DND-41 (cell line): ENCODE data around the gene TBPL2.

Experiments used
- ATAC-seq: fragments of 200-7000 bp; cut with Tn5 transposase; 3 replicates; pipeline ENCODE4 v1.9.1; 2021; ENCODE audit warnings: low read depth; ENCODE audit not compliant: insufficient read depth
- DNase-seq: peaks from one replicate; pipeline ENCODE4 v3.0.0-alpha.2; 2020
- H2AFZ ChIP-seq: 2 replicates; pipeline ENCODE4 v1.6.0; 2012; ENCODE audit warnings: low read depth, low read length
- H3K27ac ChIP-seq: 2 replicates; pipeline ENCODE4 v1.5.1; 2012; ENCODE audit warnings: low read length, inconsistent platforms
- H3K27me3 ChIP-seq: fragments of 200-600 bp; sonication (generic); 2 replicates; pipeline ENCODE4 v1.6.0; 2012; ENCODE audit warnings: low read length, mild to moderate bottlenecking, inconsistent platforms; ENCODE audit not compliant: insufficient read depth, poor library complexity
- H3K36me3 ChIP-seq: 2 replicates; pipeline ENCODE4 v1.5.1; 2012; ENCODE audit warnings: low read length, inconsistent platforms; ENCODE audit not compliant: insufficient read depth
- H3K4me1 ChIP-seq: 2 replicates; pipeline ENCODE4 v1.5.1; 2012; ENCODE audit warnings: mild to moderate bottlenecking, low read length; ENCODE audit not compliant: insufficient read depth
- H3K4me2 ChIP-seq: 2 replicates; pipeline ENCODE4 v1.6.0; 2012; ENCODE audit warnings: mild to moderate bottlenecking, moderate library complexity, low read length, inconsistent platforms; ENCODE audit not compliant: insufficient read depth
- H3K4me3 ChIP-seq, 2 experiments: fragments of 200-600 bp in 1 of 2; shearing (Covaris generic) in 1 of 2; 2 replicates each; pipeline ENCODE4 v1.5.1; 2012 to 2016; ENCODE audit warnings: inconsistent platforms in 2 of 2, low read length in 2 of 2, mild to moderate bottlenecking in 2 of 2, low read depth in 1 of 2, moderate library complexity in 1 of 2
- H3K79me2 ChIP-seq: 2 replicates; pipeline ENCODE4 v1.6.0; 2012; ENCODE audit warnings: low read length, inconsistent platforms; ENCODE audit not compliant: insufficient read depth
- H3K9ac ChIP-seq: 2 replicates; pipeline ENCODE4 v1.6.0; 2012; ENCODE audit warnings: low read depth, mild to moderate bottlenecking, inconsistent platforms, low read length, moderate library complexity
- H3K9me3 ChIP-seq: 2 replicates; pipeline ENCODE4 v1.5.1; 2012; ENCODE audit warnings: low read length, moderate library complexity, mild to moderate bottlenecking, inconsistent platforms; ENCODE audit not compliant: insufficient read depth, severe bottlenecking
- H4K20me1 ChIP-seq: 2 replicates; pipeline ENCODE4 v1.6.0; 2012; ENCODE audit warnings: low read length; ENCODE audit not compliant: insufficient read depth
- EZH2 ChIP-seq: IDR thresholded peaks from 3 replicates; pipeline ENCODE4 v1.6.1; 2012; ENCODE audit warnings: borderline replicate concordance, low read depth, mild to moderate bottlenecking, moderate library complexity, low read length, inconsistent platforms; ENCODE audit not compliant: severe bottlenecking
- TF ChIP-seq, protein P1 (sequence below): IDR thresholded peaks from 2 replicates; pipeline ENCODE4 v1.5.1; 2012; ENCODE audit warnings: borderline replicate concordance, low read length, moderate library complexity, mild to moderate bottlenecking; ENCODE audit not compliant: poor library complexity, severe bottlenecking; ENCODE audit errors: extremely low read depth

TBPL2 gene

GRCh38 chr14:55410876-55411275 lies 29.5 kb downstream of the TBPL2 start:
- Histone ChIP-seq H3K4me2 (peak overlapping the region; percentile 86), H3K27me3 (no peaks in the 10 kb centered on the region), H3K27ac (peak overlapping the region; percentile 74), H3K4me1 (peaks cover 31% of the 10 kb centered on the region), H2AFZ (peak overlapping the region; percentile 97), H3K36me3 (no peaks in the 10 kb centered on the region; the same call in 1 of the 2 replicates), H3K9me3 (no peaks in the 10 kb centered on the region), H3K79me2 (peaks cover 48% of the 10 kb centered on the region), H4K20me1 (no peaks in the 10 kb centered on the region), H3K4me3 (peak overlapping the region; percentile 86 to 95), H3K9ac (peak overlapping the region; percentile 79)
- TF ChIP-seq, protein P1, sequence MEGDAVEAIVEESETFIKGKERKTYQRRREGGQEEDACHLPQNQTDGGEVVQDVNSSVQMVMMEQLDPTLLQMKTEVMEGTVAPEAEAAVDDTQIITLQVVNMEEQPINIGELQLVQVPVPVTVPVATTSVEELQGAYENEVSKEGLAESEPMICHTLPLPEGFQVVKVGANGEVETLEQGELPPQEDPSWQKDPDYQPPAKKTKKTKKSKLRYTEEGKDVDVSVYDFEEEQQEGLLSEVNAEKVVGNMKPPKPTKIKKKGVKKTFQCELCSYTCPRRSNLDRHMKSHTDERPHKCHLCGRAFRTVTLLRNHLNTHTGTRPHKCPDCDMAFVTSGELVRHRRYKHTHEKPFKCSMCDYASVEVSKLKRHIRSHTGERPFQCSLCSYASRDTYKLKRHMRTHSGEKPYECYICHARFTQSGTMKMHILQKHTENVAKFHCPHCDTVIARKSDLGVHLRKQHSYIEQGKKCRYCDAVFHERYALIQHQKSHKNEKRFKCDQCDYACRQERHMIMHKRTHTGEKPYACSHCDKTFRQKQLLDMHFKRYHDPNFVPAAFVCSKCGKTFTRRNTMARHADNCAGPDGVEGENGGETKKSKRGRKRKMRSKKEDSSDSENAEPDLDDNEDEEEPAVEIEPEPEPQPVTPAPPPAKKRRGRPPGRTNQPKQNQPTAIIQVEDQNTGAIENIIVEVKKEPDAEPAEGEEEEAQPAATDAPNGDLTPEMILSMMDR, result no peak
- TF ChIP-seq EZH2, result no peak
- no peak for DNase-seq
- ATAC-seq, result no peak

GRCh38 chr14:55404173-55404854 lies 36.1 kb downstream of the TBPL2 start:
- no peaks in the 10 kb centered on the region for H3K9me3 ChIP-seq
- DNase-seq (no peak), ATAC-seq (no peak)
- H4K20me1 ChIP-seq, result peaks cover 10% of the 10 kb centered on the region; the same call in 1 of the 2 replicates
- no peak overlapping the region for H3K4me2 ChIP-seq
- no peak overlapping the region for H2AFZ ChIP-seq
- peaks cover 65% of the 10 kb centered on the region for H3K79me2 ChIP-seq
- no peak overlapping the region for H3K27ac ChIP-seq
- no peaks in the 10 kb centered on the region for H3K27me3 ChIP-seq
- no peak overlapping the region for H3K9ac ChIP-seq
- TF ChIP-seq, protein P1, result no peak
- TF ChIP-seq EZH2, result no peak
- no peaks in the 10 kb centered on the region for H3K36me3 ChIP-seq
- H3K4me3 ChIP-seq, result no peak overlapping the region
- peaks cover 6% of the 10 kb centered on the region; the same call in 1 of the 2 replicates for H3K4me1 ChIP-seq

DNA sequence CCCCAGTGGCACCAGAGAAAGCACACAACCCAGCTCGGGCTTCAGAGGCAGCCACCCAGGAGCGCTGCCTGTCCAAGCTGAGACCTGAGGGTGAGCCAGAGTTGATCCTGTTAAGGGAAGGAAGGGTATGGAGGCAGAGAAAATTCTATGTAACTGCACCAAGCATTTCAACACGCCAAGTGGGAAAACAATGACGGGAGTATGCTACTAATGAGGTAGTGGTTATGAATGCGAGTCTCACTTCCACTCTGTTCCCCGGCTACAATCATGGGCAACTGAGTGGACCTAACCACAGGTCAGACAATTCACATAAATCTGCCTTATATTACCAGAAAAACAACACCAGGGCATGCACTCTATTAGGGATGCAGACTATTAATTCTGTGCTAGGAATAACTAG lies 38.7 kb downstream of the TBPL2 start:
- H2AFZ ChIP-seq, result no peak overlapping the region
- H3K36me3 ChIP-seq, result no peaks in the 10 kb centered on the region
- TF ChIP-seq EZH2, result no peak
- TF ChIP-seq, protein P1, result no peak
- peaks cover 56% of the 10 kb centered on the region for H3K79me2 ChIP-seq
- no peak overlapping the region for H3K27ac ChIP-seq
- H3K4me1 ChIP-seq, result no peaks in the 10 kb centered on the region
- H3K9me3 ChIP-seq, result no peaks in the 10 kb centered on the region
- H4K20me1 ChIP-seq, result peaks cover 10% of the 10 kb centered on the region; the same call in 1 of the 2 replicates
- DNase-seq (no peak), ATAC-seq (no peak)
- H3K9ac ChIP-seq, result no peak overlapping the region
- H3K4me3 ChIP-seq, result no peak overlapping the region
- no peaks in the 10 kb centered on the region for H3K27me3 ChIP-seq
- H3K4me2 ChIP-seq, result no peak overlapping the region

DNA sequence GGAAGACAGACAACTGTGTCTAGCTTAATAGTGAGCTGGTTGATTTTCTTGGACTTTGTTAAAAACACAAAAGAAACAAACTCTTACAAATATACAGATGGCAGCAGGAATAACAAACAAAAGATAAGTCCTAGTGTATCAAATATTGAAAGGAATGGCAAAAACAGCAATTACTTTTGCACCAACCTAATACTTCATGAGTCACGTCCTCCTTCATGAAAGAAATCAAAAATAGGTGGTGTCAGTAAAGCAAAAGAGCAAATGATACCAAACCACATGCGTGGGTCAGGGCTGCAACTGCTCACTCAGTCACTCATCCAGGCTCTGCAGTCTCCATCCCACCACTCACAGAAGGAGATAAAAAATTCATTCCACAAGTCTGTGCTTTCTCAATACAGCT lies 40.6 kb downstream of the TBPL2 start:
- H4K20me1 ChIP-seq, result peaks cover 10% of the 10 kb centered on the region; the same call in 1 of the 2 replicates
- TF ChIP-seq, protein P1, result no peak
- TF ChIP-seq EZH2, result no peak
- H3K79me2 ChIP-seq, result peaks cover 44% of the 10 kb centered on the region
- ATAC-seq, result no peak
- H3K4me2 ChIP-seq, result no peak overlapping the region
- no peaks in the 10 kb centered on the region for H3K27me3 ChIP-seq
- no peak overlapping the region for H3K4me3 ChIP-seq
- no peak overlapping the region for H3K9ac ChIP-seq
- no peak for DNase-seq
- H3K27ac ChIP-seq, result no peak overlapping the region
- no peaks in the 10 kb centered on the region for H3K4me1 ChIP-seq
- H3K36me3 ChIP-seq, result 0 out of 2 replicates have a peak, but pooled peaks cover 4% of the 10 kb centered on the region
- no peak overlapping the region for H2AFZ ChIP-seq
- no peaks in the 10 kb centered on the region for H3K9me3 ChIP-seq
